SK-N-SH (cell line): Measurements from ENCODE around the gene AP2A1.

Source experiments
- CTCF ChIP-seq: fragments of 200-600 bp; sonication (generic); IDR thresholded peaks from 2 replicates; pipeline ENCODE4 v1.6.1; 2017; ENCODE audit warnings: antibody characterized with exemption, mild to moderate bottlenecking, moderate library complexity
- ELF1 ChIP-seq: IDR thresholded peaks from 2 replicates; pipeline ENCODE4 v1.4.0; 2012
- EP300 ChIP-seq, 2 experiments: IDR thresholded peaks; 2 replicates each; pipeline versions ENCODE4 v1.4.0 to v1.6.1; 2012; ENCODE audit warnings: borderline replicate concordance in 1 of 2, low read depth in 1 of 2, low read length in 1 of 2
- EZH2phosphoT487 ChIP-seq: fragments of 200-600 bp; sonication (generic); IDR thresholded peaks from 2 replicates; pipeline ENCODE4 v1.6.1; 2017; ENCODE audit warnings: low read depth, mixed run types, mild to moderate bottlenecking, antibody characterized with exemption, moderate library complexity, borderline replicate concordance
- NRF1 ChIP-seq: IDR thresholded peaks from 2 replicates; pipeline ENCODE4 v1.6.1; 2012; ENCODE audit warnings: low read depth, mild to moderate bottlenecking, low read length
- POLR2AphosphoS5 ChIP-seq: IDR thresholded peaks from 2 replicates; pipeline ENCODE4 v1.6.1; 2012; ENCODE audit warnings: low read depth, low read length
- RAD21 ChIP-seq: IDR thresholded peaks from 2 replicates; pipeline ENCODE4 v1.6.1; 2012; ENCODE audit warnings: mild to moderate bottlenecking, low read length
- SMC3 ChIP-seq: IDR thresholded peaks from 2 replicates; pipeline ENCODE4 v1.6.1; 2012; ENCODE audit warnings: low read depth, low read length, improper control_type of control experiment
- TAF1 ChIP-seq: IDR thresholded peaks from 2 replicates; pipeline ENCODE4 v1.6.1; 2012; ENCODE audit warnings: low read depth, mild to moderate bottlenecking, low read length, moderate library complexity, borderline replicate concordance
- USF1 ChIP-seq: IDR thresholded peaks from 2 replicates; pipeline ENCODE4 v1.4.0; 2012; ENCODE audit warnings: low read depth, borderline replicate concordance
- TF ChIP-seq, protein P1 (sequence below): fragments of 150-350 bp; IDR thresholded peaks from 2 replicates; pipeline ENCODE4 v1.6.1; 2016; ENCODE audit warnings: mild to moderate bottlenecking, low read depth, low read length
- TF ChIP-seq, protein P2 (sequence below): fragments of 150-350 bp; IDR thresholded peaks from 2 replicates; pipeline ENCODE4 v1.6.1; 2017; ENCODE audit warnings: antibody characterized with exemption, low read length, low read depth, borderline replicate concordance

- TF ChIP-seq CTCF: no peak
- TF ChIP-seq RAD21: no peak
- TF ChIP-seq, protein P1, sequence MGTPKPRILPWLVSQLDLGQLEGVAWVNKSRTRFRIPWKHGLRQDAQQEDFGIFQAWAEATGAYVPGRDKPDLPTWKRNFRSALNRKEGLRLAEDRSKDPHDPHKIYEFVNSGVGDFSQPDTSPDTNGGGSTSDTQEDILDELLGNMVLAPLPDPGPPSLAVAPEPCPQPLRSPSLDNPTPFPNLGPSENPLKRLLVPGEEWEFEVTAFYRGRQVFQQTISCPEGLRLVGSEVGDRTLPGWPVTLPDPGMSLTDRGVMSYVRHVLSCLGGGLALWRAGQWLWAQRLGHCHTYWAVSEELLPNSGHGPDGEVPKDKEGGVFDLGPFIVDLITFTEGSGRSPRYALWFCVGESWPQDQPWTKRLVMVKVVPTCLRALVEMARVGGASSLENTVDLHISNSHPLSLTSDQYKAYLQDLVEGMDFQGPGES: no peak
- no peak for TF ChIP-seq SMC3
- TF ChIP-seq TAF1: no peak
- no peak for TF ChIP-seq NRF1
- no peak for TF ChIP-seq POLR2AphosphoS5
- no peak for TF ChIP-seq ELF1
- TF ChIP-seq EZH2phosphoT487: no peak
- no peak for TF ChIP-seq USF1
- TF ChIP-seq EP300 (IDR thresholded peaks at IDR 0.05; ENCODE audit: borderline replicate concordance in 1 of 2, low read depth in 1 of 2, low read length in 1 of 2): no peak
- TF ChIP-seq, protein P2, sequence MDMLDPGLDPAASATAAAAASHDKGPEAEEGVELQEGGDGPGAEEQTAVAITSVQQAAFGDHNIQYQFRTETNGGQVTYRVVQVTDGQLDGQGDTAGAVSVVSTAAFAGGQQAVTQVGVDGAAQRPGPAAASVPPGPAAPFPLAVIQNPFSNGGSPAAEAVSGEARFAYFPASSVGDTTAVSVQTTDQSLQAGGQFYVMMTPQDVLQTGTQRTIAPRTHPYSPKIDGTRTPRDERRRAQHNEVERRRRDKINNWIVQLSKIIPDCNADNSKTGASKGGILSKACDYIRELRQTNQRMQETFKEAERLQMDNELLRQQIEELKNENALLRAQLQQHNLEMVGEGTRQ: no peak
Measured at GRCh38 chr19:49798574-49798973, 31.8 kb downstream of the AP2A1 start.
